ENCODE data around the gene SLC1A5. TPM values are rescaled to one million over a fixed set of nuclear protein-coding genes. Genes with fewer than 3 reads are reported as not detected.

Gene SLC1A5
- total RNA-seq, 1 donor from 2014 or later, result 35.4 TPM

DNA sequence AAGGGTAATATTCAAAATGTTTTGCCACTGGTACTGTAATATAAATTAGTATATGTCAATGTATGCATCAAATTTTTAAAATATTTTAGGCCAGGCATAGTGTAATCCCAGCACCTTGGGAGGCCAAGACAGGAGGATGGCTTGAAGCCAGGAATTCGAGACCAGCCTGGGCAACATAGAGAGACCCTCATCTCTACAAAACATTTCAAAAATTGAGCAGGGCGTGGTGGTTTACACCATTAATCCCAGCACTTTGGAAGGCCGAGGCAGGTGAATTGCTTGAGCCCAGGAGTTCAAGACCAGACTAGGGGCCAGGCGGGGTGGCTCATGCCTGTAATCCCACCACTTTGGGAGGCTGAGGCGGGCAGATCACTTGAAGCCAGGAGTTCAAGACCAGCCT lies 28.0 kb downstream of the SLC1A5 start:
- H3K4me3 Mint-ChIP-seq (ENCODE audit: unreplicated experiment), result no peak overlapping the region
- no peak for DNase-seq
- TF ChIP-seq, protein P1, sequence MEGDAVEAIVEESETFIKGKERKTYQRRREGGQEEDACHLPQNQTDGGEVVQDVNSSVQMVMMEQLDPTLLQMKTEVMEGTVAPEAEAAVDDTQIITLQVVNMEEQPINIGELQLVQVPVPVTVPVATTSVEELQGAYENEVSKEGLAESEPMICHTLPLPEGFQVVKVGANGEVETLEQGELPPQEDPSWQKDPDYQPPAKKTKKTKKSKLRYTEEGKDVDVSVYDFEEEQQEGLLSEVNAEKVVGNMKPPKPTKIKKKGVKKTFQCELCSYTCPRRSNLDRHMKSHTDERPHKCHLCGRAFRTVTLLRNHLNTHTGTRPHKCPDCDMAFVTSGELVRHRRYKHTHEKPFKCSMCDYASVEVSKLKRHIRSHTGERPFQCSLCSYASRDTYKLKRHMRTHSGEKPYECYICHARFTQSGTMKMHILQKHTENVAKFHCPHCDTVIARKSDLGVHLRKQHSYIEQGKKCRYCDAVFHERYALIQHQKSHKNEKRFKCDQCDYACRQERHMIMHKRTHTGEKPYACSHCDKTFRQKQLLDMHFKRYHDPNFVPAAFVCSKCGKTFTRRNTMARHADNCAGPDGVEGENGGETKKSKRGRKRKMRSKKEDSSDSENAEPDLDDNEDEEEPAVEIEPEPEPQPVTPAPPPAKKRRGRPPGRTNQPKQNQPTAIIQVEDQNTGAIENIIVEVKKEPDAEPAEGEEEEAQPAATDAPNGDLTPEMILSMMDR (IDR thresholded peaks at IDR 0.05; ENCODE audit: partially characterized antibody, unreplicated experiment), result no peak
- no peak overlapping the region for H3K27ac Mint-ChIP-seq (ENCODE audit: unreplicated experiment)
- H3K27me3 Mint-ChIP-seq (ENCODE audit: unreplicated experiment), result peaks cover 7% of the 10 kb centered on the region
- H3K4me1 Mint-ChIP-seq (ENCODE audit: low read depth, unreplicated experiment), result peaks cover 10% of the 10 kb centered on the region
- H3K36me3 Mint-ChIP-seq (ENCODE audit: unreplicated experiment), result no peaks in the 10 kb centered on the region
- H3K9me3 Mint-ChIP-seq (ENCODE audit: unreplicated experiment), result peaks cover 4% of the 10 kb centered on the region

- Mint-ChIP-seq H3K4me3 (ENCODE audit: unreplicated experiment) (peak overlapping the region; percentile 42), H3K9me3 (ENCODE audit: unreplicated experiment) (peaks cover 4% of the 10 kb centered on the region), H3K27me3 (ENCODE audit: unreplicated experiment) (peaks cover 4% of the 10 kb centered on the region), H3K27ac (ENCODE audit: unreplicated experiment) (no peak overlapping the region), H3K36me3 (ENCODE audit: unreplicated experiment) (no peaks in the 10 kb centered on the region), H3K4me1 (ENCODE audit: low read depth, unreplicated experiment) (peaks cover 10% of the 10 kb centered on the region)
- no peak for DNase-seq
- TF ChIP-seq, protein P1 (IDR thresholded peaks at IDR 0.05; ENCODE audit: partially characterized antibody, unreplicated experiment), result no peak
Observed at GRCh38 chr19:46759817-46760333, 28.5 kb downstream of the SLC1A5 start.

DNA sequence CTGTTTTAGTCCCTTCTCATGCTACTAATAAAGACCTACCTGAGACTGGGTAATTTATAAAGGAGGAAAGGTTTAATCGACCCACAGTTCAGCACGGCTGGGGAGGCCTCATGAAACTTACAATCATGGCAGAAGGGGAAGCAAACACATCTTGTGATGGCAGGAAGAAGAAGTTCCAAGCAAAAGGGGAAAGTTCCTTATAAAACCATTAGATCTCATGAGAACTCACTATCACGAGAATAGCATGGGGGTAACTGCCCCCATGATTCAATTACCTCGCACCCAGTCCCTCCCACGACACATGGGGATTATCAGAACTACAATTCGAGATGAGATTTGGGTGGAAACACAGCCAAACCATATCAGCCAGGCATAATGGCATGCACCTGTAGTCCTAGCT lies 29.2 kb downstream of the SLC1A5 start:
- DNase-seq, result no peak
- Mint-ChIP-seq H3K9me3 (ENCODE audit: unreplicated experiment) (peaks cover 4% of the 10 kb centered on the region), H3K4me3 (ENCODE audit: unreplicated experiment) (no peak overlapping the region), H3K36me3 (ENCODE audit: unreplicated experiment) (no peaks in the 10 kb centered on the region), H3K27me3 (ENCODE audit: unreplicated experiment) (peaks cover 4% of the 10 kb centered on the region), H3K27ac (ENCODE audit: unreplicated experiment) (no peak overlapping the region), H3K4me1 (ENCODE audit: low read depth, unreplicated experiment) (peaks cover 10% of the 10 kb centered on the region)
- TF ChIP-seq, protein P1 (IDR thresholded peaks at IDR 0.05; ENCODE audit: partially characterized antibody, unreplicated experiment), result no peak

DNA sequence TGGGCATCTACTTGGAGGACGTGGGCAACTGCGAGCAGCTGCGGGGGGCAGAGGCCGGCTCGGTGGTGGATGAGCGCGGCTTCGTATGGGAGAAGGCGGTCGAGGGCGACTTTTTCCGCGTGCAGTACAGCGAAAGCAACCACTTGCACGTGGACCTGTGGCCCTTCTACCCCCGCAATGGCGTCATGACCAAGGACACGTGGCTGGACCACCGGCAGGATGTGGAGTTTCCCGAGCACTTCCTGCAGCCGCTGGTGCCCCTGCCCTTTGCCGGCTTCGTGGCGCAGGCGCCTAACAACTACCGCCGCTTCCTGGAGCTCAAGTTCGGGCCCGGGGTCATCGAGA lies 31.9 kb downstream of the SLC1A5 start:
- TF ChIP-seq, protein P1 (IDR thresholded peaks at IDR 0.05; ENCODE audit: partially characterized antibody, unreplicated experiment), result no peak
- Mint-ChIP-seq H3K36me3 (ENCODE audit: unreplicated experiment) (no peaks in the 10 kb centered on the region), H3K4me1 (ENCODE audit: low read depth, unreplicated experiment) (peaks cover 14% of the 10 kb centered on the region), H3K4me3 (ENCODE audit: unreplicated experiment) (no peak overlapping the region), H3K27me3 (ENCODE audit: unreplicated experiment) (peaks cover 7% of the 10 kb centered on the region), H3K9me3 (ENCODE audit: unreplicated experiment) (peaks cover 2% of the 10 kb centered on the region), H3K27ac (ENCODE audit: unreplicated experiment) (no peak overlapping the region)
- DNase-seq, result no peak

GRCh38 chr19:46755853-46756543 lies 32.4 kb downstream of the SLC1A5 start:
- Mint-ChIP-seq H3K9me3 (ENCODE audit: unreplicated experiment) (peaks cover 2% of the 10 kb centered on the region), H3K4me1 (ENCODE audit: low read depth, unreplicated experiment) (peaks cover 14% of the 10 kb centered on the region), H3K4me3 (ENCODE audit: unreplicated experiment) (no peak overlapping the region), H3K27me3 (ENCODE audit: unreplicated experiment) (peaks cover 7% of the 10 kb centered on the region), H3K36me3 (ENCODE audit: unreplicated experiment) (no peaks in the 10 kb centered on the region), H3K27ac (ENCODE audit: unreplicated experiment) (no peak overlapping the region)
- TF ChIP-seq, protein P1 (IDR thresholded peaks at IDR 0.05; ENCODE audit: partially characterized antibody, unreplicated experiment), result no peak
- DNase-seq, result no peak

All from glutamatergic neuron (in vitro differentiated cells).